Lung (tissue), 12 donors: ENCODE results near the gene MYO3B. TPM values are rescaled to one million over a fixed set of nuclear protein-coding genes. Genes with fewer than 3 reads are reported as not detected.
A peak's percentile ranks its signal among the peaks of the same experiment; 100 is the strongest.

Source experiments
- ATAC-seq: fragments of 200-7000 bp; cut with Tn5 transposase; one replicate; pipeline ENCODE4 v1.9.1; 2020; ENCODE audit warnings: moderate number of reproducible peaks; ENCODE audit not compliant: insufficient read depth, low FRiP score
- DNase-seq, 3 donors: peaks; one replicate each; pipeline ENCODE4 v3.0.0-alpha.2; 2013 to 2017
- H3K27ac ChIP-seq, 2 donors: one replicate each; pipeline ENCODE4 v1.5.1; 2013; ENCODE audit warnings: mild to moderate bottlenecking in 2 of 2, moderate library complexity in 2 of 2, control low read depth in 1 of 2, inconsistent platforms in 1 of 2, low read depth in 1 of 2, low read length in 1 of 2
- H3K27me3 ChIP-seq, 3 donors: one replicate each; pipeline ENCODE4 v1.5.1; 2013; ENCODE audit warnings: low read length in 2 of 3; ENCODE audit not compliant: control insufficient read depth in 3 of 3, insufficient read depth in 3 of 3
- H3K36me3 ChIP-seq, 4 donors: one replicate each; pipeline ENCODE4 v1.5.1; 2013; ENCODE audit warnings: low read length in 4 of 4, mild to moderate bottlenecking in 1 of 4, moderate library complexity in 1 of 4; ENCODE audit not compliant: control insufficient read depth in 4 of 4, insufficient read depth in 4 of 4
- H3K4me1 ChIP-seq, 5 donors: one replicate each; pipeline ENCODE4 v1.5.1; 2013; ENCODE audit warnings: low read length in 5 of 5, mild to moderate bottlenecking in 2 of 5, moderate library complexity in 1 of 5; ENCODE audit not compliant: control insufficient read depth in 5 of 5, insufficient read depth in 5 of 5
- H3K4me3 ChIP-seq: one replicate; pipeline ENCODE4 v1.5.1; 2013; ENCODE audit warnings: mild to moderate bottlenecking, control low read depth, moderate library complexity
- H3K9ac ChIP-seq, 2 donors: one replicate each; pipeline ENCODE4 v1.5.1; 2013; ENCODE audit warnings: low read length in 2 of 2, control low read depth in 1 of 2; ENCODE audit not compliant: insufficient read depth in 1 of 2
- H3K9me3 ChIP-seq, 4 donors: one replicate each; pipeline ENCODE4 v1.5.1; 2013; ENCODE audit warnings: low read length in 3 of 4, mild to moderate bottlenecking in 1 of 4, moderate library complexity in 1 of 4; ENCODE audit not compliant: control insufficient read depth in 4 of 4, insufficient read depth in 3 of 4
- CTCF ChIP-seq: IDR thresholded peaks from 2 replicates; pipeline ENCODE4 v1.5.1; 2012; ENCODE audit warnings: mild to moderate bottlenecking; ENCODE audit errors: control extremely low read depth, extremely low read depth
- WGBS, 2 donors: extraction: QIAGEN DNeasy Blood & Tissue Kit; methylation state at CpG; one replicate each; pipeline ENCODE4 v1.1.7; 2013; 5-methylcytosine and 5-hydroxymethylcytosine counted together
- polyA plus RNA-seq, 2 donors: library from polyadenylated mRNA; stranded (reverse); fragments of 200-250 nt; gene quantifications; one replicate each; pipeline ENCODE4 v1.2.1, GENCODE V29; 2013
- total RNA-seq, 2 donors: library from RNA; depleted of rRNA in 1 of 2; stranded (reverse); fragments of >200 nt in 1 of 2; gene quantifications; one replicate each; pipeline ENCODE4 v1.2.1, GENCODE V29; 2014 to 2021
- donor health status: control.
- donor health status: control.
- donor health status: Bipolar disorder and iron deficiency.
- donor health status: healthy.
- donor health status: DM: yes; HTN: yes; CAD: no.

The MYO3B gene
- total and polyA plus RNA-seq, 4 donors = 0.03 to 0.82 (median 0.05) TPM; not detected in 1

DNA sequence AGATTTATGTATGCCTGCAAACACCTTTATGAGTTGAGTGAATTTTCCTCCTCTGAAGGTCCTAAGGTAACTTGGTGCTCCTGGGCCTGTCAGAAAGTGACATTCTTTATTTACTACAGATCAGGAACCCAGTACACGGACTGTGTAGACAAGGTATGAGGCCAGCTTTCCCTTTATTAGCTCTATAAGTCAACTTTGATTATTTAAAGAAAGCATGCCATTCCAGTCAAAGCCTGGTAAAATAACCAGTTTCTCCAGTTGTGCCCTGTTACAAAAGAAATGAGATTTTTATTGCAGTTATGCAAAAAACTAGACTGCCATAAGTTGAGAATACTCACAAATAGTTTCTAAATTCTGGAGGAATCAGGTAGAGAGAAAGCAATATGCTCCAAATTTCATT, 271.1 kb downstream of the MYO3B start:
- Histone ChIP-seq H3K36me3 (no peaks in the 10 kb centered on the region), H3K9me3 (peaks cover 0 to 2% (median 0%) of the 10 kb centered on the region in 4 donors), H3K4me1 (no peaks in the 10 kb centered on the region), H3K27ac (no peak overlapping the region), H3K9ac (no peak overlapping the region), H3K27me3 (no peaks in the 10 kb centered on the region), H3K4me3 (no peak overlapping the region)
- TF ChIP-seq CTCF = no peak
- no peak for ATAC-seq
- 88 to 91% methylated on average over 1 of the region's 1 CpG for WGBS, 2 donors
- no peak for DNase-seq

DNA sequence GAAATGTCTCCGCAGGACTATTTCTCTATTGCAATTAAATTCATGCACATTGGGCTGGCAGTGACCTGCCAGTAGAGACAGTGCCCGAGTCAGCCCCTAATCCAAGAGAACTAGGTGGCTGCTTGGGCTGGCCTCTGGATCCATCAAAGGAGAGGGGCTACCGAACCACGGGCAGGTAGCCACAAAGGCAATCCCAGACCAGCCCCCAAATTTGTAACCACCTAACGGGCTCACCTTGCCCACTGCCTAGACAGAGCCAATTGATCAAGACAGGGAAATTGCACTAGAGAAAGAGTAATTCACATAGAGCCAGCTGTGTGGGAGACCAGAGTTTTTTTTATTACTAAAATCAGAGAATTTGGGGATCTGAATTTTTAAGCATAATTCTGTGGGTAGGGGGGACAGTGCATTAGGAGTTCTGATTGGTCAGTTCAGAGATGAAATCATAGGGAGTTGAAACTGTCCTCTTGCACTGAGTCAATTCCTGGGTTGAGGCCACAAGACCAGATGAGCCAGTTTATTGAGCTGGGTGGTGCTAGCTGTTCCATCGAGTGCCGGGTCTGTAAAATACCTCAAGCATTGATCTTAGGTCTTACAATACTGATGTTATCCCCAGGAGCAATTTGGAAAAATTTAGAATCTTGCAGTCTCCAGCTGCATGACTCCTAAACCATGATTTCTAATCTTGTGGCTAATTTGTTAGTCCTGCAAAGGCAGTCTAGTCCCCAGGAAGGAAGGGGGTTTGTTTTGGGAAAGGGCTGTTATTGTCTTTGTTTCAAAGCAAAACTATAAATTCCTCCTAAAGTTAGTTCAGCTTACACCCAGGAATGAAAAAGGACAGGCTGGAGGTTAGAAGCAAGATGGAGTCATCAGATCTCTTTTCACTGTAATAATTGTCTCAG, 276.8 kb downstream of the MYO3B start:
- ATAC-seq = no peak
- Histone ChIP-seq H3K36me3 (no peaks in the 10 kb centered on the region), H3K9ac (no peak overlapping the region), H3K4me3 (no peak overlapping the region), H3K4me1 (no peaks in the 10 kb centered on the region), H3K27ac (peak overlapping the region in 1 of 2 donors; percentile 14), H3K27me3 (no peaks in the 10 kb centered on the region), H3K9me3 (peaks cover 0 to 1% (median 0%) of the 10 kb centered on the region in 4 donors)
- no peak for DNase-seq
- 90 to 95% methylated on average over 7 of the region's 7 CpGs for WGBS, 2 donors
- no peak for TF ChIP-seq CTCF

DNA sequence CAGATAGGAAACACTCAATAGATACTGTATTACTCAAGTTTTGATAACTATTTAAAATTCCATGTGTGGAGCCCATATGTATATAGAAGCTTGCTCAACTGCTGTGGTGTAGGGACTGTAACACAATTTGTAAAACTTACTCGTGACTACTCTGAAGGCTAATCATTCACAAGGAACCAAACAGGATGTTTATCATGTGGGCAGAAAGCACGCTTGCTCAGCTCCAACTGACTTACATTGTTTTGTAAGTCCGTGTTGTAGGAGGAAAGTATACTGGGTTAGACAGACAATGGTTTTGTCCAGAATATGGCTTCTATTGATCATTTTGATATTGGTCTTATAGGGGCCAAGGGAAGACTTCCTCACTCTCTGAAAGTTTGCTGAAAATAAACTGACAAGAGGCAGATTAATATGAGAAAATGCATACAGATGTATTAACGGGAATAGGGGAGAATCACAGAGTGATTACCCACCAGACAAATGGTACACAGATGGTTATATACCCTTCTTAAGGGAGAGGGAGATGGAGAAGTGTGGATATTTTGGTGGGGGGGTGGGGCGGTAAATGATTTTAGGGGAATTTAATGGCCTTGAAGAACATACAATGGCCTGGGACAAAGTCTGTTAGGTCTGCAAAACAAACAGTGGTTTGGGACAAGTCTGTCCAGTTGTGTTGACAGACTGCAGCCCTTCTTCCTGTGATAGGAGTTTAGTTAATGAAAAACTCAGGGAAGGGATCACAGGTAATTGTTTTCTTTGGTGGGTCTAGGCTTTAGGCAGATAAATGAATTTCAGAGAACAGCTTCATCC, 277.9 kb downstream of the MYO3B start:
- DNase-seq (peak in 1 of 3 donors; percentile 41), ATAC-seq (no peak)
- WGBS, 2 donors = 54 to 59% methylated on average over 5 of the region's 5 CpGs

More for the DNA sequence above, 277.9 kb downstream of the MYO3B start:
- H3K27me3 ChIP-seq = no peaks in the 10 kb centered on the region
- TF ChIP-seq CTCF = no peak
- no peak overlapping the region for H3K27ac ChIP-seq
- peaks cover 0 to 1% (median 0%) of the 10 kb centered on the region in 4 donors for H3K9me3 ChIP-seq
- no peak overlapping the region for H3K4me3 ChIP-seq
- H3K4me1 ChIP-seq = no peaks in the 10 kb centered on the region
- no peaks in the 10 kb centered on the region for H3K36me3 ChIP-seq
- no peak overlapping the region for H3K9ac ChIP-seq
